Fibroblast of mammary gland (primary cell): ENCODE measurements around the gene EIF4E1B.

Experiments used
- DNase-seq: peaks from one replicate; pipeline ENCODE4 v3.0.0-alpha.2; 2010; ENCODE audit warnings: low read depth
- H3K4me3 ChIP-seq: 2 replicates; pipeline ENCODE4 v1.5.1; 2011; ENCODE audit warnings: low read depth, mild to moderate bottlenecking, low read length, moderate library complexity; ENCODE audit not compliant: control insufficient read depth
- CTCF ChIP-seq: conservative IDR thresholded peaks from 2 replicates; pipeline ENCODE4 v1.5.1; 2011; ENCODE audit warnings: low read depth, low read length, inconsistent platforms; ENCODE audit not compliant: control insufficient read depth, insufficient read depth

Gene EIF4E1B

GRCh38 chr5:176629853-176630680, at the start of gene EIF4E1B, which contains the start of gene SNCB:
EIF4E1B (plus strand) TSS chr5:176630675; CDS start chr5:176642788, 12,113 bp downstream.
SNCB (minus strand) TSS chr5:176630534; CDS start chr5:176629654, 880 bp downstream.
- no peak within 1 kb of the TSS for H3K4me3 ChIP-seq
- TF ChIP-seq CTCF: no peak
- DNase-seq: no peak

- no peak for DNase-seq
- no peak overlapping the region for H3K4me3 ChIP-seq
- TF ChIP-seq CTCF: no peak
Measured at GRCh38 chr5:176581361-176581760, 49.1 kb upstream of the EIF4E1B start.

GRCh38 chr5:176583076-176583475, 47.4 kb upstream of the EIF4E1B start:
- no peak overlapping the region for H3K4me3 ChIP-seq
- DNase-seq: peak; percentile 16
- no peak for TF ChIP-seq CTCF

GRCh38 chr5:176587398-176587797, 43.1 kb upstream of the EIF4E1B start:
- no peak for TF ChIP-seq CTCF

GRCh38 chr5:176588297-176588696, 42.2 kb upstream of the EIF4E1B start:
- no peak for TF ChIP-seq CTCF
- no peak overlapping the region for H3K4me3 ChIP-seq
- no peak for DNase-seq

More at GRCh38 chr5:176587398-176587797, 43.1 kb upstream of the EIF4E1B start:
- no peak overlapping the region for H3K4me3 ChIP-seq
- no peak for DNase-seq

- TF ChIP-seq CTCF: no peak
- no peak for DNase-seq
Measured at GRCh38 chr5:176589039-176589769, 41.3 kb upstream of the EIF4E1B start.

More at GRCh38 chr5:176589039-176589769, 41.3 kb upstream of the EIF4E1B start:
- no peak overlapping the region for H3K4me3 ChIP-seq
